ENCODE data around the gene ROBO4.

The ROBO4 gene

DNA sequence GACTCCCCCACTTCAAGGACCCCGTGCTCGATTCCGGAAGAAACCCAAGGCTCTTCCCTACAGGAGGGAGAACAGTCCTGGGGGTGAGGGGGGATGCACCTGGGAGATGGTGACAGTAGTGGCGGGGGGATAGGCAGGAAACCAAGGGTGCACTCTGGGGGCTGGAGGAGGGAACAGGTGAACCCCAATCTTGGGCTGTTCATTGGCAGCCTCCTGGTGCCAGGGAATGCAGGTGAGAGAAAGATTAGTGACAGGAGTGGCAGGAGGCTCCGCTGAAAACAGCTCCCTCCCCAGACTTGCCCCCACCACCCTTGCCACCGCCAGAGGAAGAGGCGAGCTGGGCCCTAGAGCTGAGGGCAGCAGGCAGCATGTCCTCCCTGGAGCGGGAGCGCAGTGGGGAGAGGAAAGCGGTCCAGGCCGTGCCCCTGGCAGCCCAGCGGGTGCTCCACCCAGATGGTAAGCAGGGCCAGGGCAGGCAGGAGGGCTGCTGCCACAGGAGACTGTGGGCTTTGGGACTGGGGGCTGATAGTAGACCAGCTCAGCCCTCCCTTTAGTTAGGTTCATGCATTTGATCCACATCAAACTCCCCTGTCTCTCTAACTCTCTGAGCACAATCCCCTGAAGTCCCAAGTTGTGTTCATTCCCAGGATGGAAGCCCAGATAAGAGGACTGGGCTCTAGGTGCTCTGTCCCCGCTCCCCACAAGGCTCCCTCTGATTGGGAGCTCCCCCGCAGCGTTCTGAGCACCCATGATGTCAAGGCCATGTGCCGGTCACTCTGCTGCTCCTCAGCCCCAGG, 18.0 kb downstream of the ROBO4 start:
- Histone ChIP-seq H3K27ac (ENCODE audit: low read depth, low read length) (no peak overlapping the region), H3K36me3 (ENCODE audit: control insufficient read depth in 1 of 2, insufficient read depth in 2 of 2, low read length in 2 of 2) (no peaks in the 10 kb centered on the region), H3K4me1 (ENCODE audit: control insufficient read depth in 1 of 2, insufficient read depth in 2 of 2, low read length in 2 of 2) (peaks cover 21 to 23% of the 10 kb centered on the region in 2 donors), H3K27me3 (ENCODE audit: control insufficient read depth in 1 of 2, insufficient read depth in 2 of 2, low read length in 2 of 2) (peaks cover 4 to 8% of the 10 kb centered on the region in 2 donors), H3K9ac (ENCODE audit: low read depth in 1 of 2, low read length in 2 of 2) (no peak overlapping the region), H3K4me3 (ENCODE audit: low read depth in 1 of 2, low read length in 2 of 2) (no peak overlapping the region), H3K9me3 (ENCODE audit: control insufficient read depth in 1 of 2, low read length in 2 of 2) (no peaks in the 10 kb centered on the region)

- Histone ChIP-seq H3K27me3 (ENCODE audit: control insufficient read depth in 1 of 2, insufficient read depth in 2 of 2, low read length in 2 of 2) (peaks cover 8 to 11% of the 10 kb centered on the region in 2 donors), H3K9ac (ENCODE audit: low read depth in 1 of 2, low read length in 2 of 2) (no peak overlapping the region), H3K4me1 (ENCODE audit: control insufficient read depth in 1 of 2, insufficient read depth in 2 of 2, low read length in 2 of 2) (peaks cover 21 to 23% of the 10 kb centered on the region in 2 donors), H3K27ac (ENCODE audit: low read depth, low read length) (no peak overlapping the region), H3K9me3 (ENCODE audit: control insufficient read depth in 1 of 2, low read length in 2 of 2) (no peaks in the 10 kb centered on the region), H3K4me3 (ENCODE audit: low read depth in 1 of 2, low read length in 2 of 2) (no peak overlapping the region), H3K36me3 (ENCODE audit: control insufficient read depth in 1 of 2, insufficient read depth in 2 of 2, low read length in 2 of 2) (no peaks in the 10 kb centered on the region)
These were observed 18.7 kb downstream of the ROBO4 start for GRCh38 chr11:124878759-124879492.

GRCh38 chr11:124877910-124878758, 19.5 kb downstream of the ROBO4 start:
- Histone ChIP-seq H3K4me3 (ENCODE audit: low read depth in 1 of 2, low read length in 2 of 2) (peak overlapping the region in 1 of 2 donors; percentile 84), H3K27me3 (ENCODE audit: control insufficient read depth in 1 of 2, insufficient read depth in 2 of 2, low read length in 2 of 2) (peaks cover 14 to 17% of the 10 kb centered on the region in 2 donors), H3K27ac (ENCODE audit: low read depth, low read length) (no peak overlapping the region), H3K9me3 (ENCODE audit: control insufficient read depth in 1 of 2, low read length in 2 of 2) (no peaks in the 10 kb centered on the region), H3K4me1 (ENCODE audit: control insufficient read depth in 1 of 2, insufficient read depth in 2 of 2, low read length in 2 of 2) (peaks cover 21 to 23% of the 10 kb centered on the region in 2 donors), H3K9ac (ENCODE audit: low read depth in 1 of 2, low read length in 2 of 2) (peak overlapping the region in 1 of 2 donors; percentile 71), H3K36me3 (ENCODE audit: control insufficient read depth in 1 of 2, insufficient read depth in 2 of 2, low read length in 2 of 2) (no peaks in the 10 kb centered on the region)

DNA sequence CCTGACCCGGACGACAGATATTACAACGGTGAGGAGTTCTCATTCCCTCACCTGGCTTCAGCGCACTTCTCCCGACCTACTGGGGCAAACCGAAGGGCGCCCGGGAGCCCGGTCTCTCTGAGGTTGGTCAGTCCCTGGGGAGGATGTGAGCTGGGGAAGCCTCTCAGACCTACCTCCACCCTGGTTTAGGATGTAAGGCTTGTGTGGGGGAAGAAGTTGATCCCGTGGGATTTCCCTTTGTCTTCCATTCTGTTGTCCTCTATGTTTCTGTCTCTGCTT, 20.1 kb downstream of the ROBO4 start:
- Histone ChIP-seq H3K4me3 (ENCODE audit: low read depth in 1 of 2, low read length in 2 of 2) (peak overlapping the region in 1 of 2 donors; percentile 84), H3K9ac (ENCODE audit: low read depth in 1 of 2, low read length in 2 of 2) (peak overlapping the region; percentile 71 to 86), H3K4me1 (ENCODE audit: control insufficient read depth in 1 of 2, insufficient read depth in 2 of 2, low read length in 2 of 2) (peaks cover 16 to 18% of the 10 kb centered on the region in 2 donors), H3K36me3 (ENCODE audit: control insufficient read depth in 1 of 2, insufficient read depth in 2 of 2, low read length in 2 of 2) (no peaks in the 10 kb centered on the region), H3K27ac (ENCODE audit: low read depth, low read length) (no peak overlapping the region), H3K27me3 (ENCODE audit: control insufficient read depth in 1 of 2, insufficient read depth in 2 of 2, low read length in 2 of 2) (peaks cover 19 to 23% of the 10 kb centered on the region in 2 donors), H3K9me3 (ENCODE audit: control insufficient read depth in 1 of 2, low read length in 2 of 2) (no peaks in the 10 kb centered on the region)

GRCh38 chr11:124876818-124877630, 20.6 kb downstream of the ROBO4 start:
- peak overlapping the region; percentile 71 to 86 for H3K9ac ChIP-seq (ENCODE audit: low read depth in 1 of 2, low read length in 2 of 2)
- peaks cover 25 to 28% of the 10 kb centered on the region in 2 donors for H3K27me3 ChIP-seq (ENCODE audit: control insufficient read depth in 1 of 2, insufficient read depth in 2 of 2, low read length in 2 of 2)
- peaks cover 11 to 12% of the 10 kb centered on the region in 2 donors for H3K4me1 ChIP-seq (ENCODE audit: control insufficient read depth in 1 of 2, insufficient read depth in 2 of 2, low read length in 2 of 2)
- no peak overlapping the region for H3K27ac ChIP-seq (ENCODE audit: low read depth, low read length)
- H3K36me3 ChIP-seq (ENCODE audit: control insufficient read depth in 1 of 2, insufficient read depth in 2 of 2, low read length in 2 of 2): no peaks in the 10 kb centered on the region
- no peaks in the 10 kb centered on the region for H3K9me3 ChIP-seq (ENCODE audit: control insufficient read depth in 1 of 2, low read length in 2 of 2)
- H3K4me3 ChIP-seq (ENCODE audit: low read depth in 1 of 2, low read length in 2 of 2): peak overlapping the region; percentile 84 to 87

GRCh38 chr11:124875943-124876817, 21.5 kb downstream of the ROBO4 start:
- Histone ChIP-seq H3K27ac (ENCODE audit: low read depth, low read length) (peak overlapping the region; percentile 85), H3K4me3 (ENCODE audit: low read depth in 1 of 2, low read length in 2 of 2) (peak overlapping the region; percentile 84 to 87), H3K27me3 (ENCODE audit: control insufficient read depth in 1 of 2, insufficient read depth in 2 of 2, low read length in 2 of 2) (peaks cover 25 to 37% of the 10 kb centered on the region in 2 donors), H3K9ac (ENCODE audit: low read depth in 1 of 2, low read length in 2 of 2) (peak overlapping the region; percentile 71 to 86), H3K36me3 (ENCODE audit: control insufficient read depth in 1 of 2, insufficient read depth in 2 of 2, low read length in 2 of 2) (no peaks in the 10 kb centered on the region), H3K9me3 (ENCODE audit: control insufficient read depth in 1 of 2, low read length in 2 of 2) (no peaks in the 10 kb centered on the region), H3K4me1 (ENCODE audit: control insufficient read depth in 1 of 2, insufficient read depth in 2 of 2, low read length in 2 of 2) (peaks cover 11 to 12% of the 10 kb centered on the region in 2 donors)

- no peaks in the 10 kb centered on the region for H3K9me3 ChIP-seq (ENCODE audit: control insufficient read depth in 1 of 2, low read length in 2 of 2)
- H3K4me1 ChIP-seq (ENCODE audit: control insufficient read depth in 1 of 2, insufficient read depth in 2 of 2, low read length in 2 of 2): peaks cover 11 to 12% of the 10 kb centered on the region in 2 donors
- no peak overlapping the region for H3K27ac ChIP-seq (ENCODE audit: low read depth, low read length)
- no peak overlapping the region for H3K9ac ChIP-seq (ENCODE audit: low read depth in 1 of 2, low read length in 2 of 2)
- H3K36me3 ChIP-seq (ENCODE audit: control insufficient read depth in 1 of 2, insufficient read depth in 2 of 2, low read length in 2 of 2): no peaks in the 10 kb centered on the region
- peak overlapping the region; percentile 84 to 87 for H3K4me3 ChIP-seq (ENCODE audit: low read depth in 1 of 2, low read length in 2 of 2)
- H3K27me3 ChIP-seq (ENCODE audit: control insufficient read depth in 1 of 2, insufficient read depth in 2 of 2, low read length in 2 of 2): peaks cover 28 to 43% of the 10 kb centered on the region in 2 donors
These were observed 22.3 kb downstream of the ROBO4 start for GRCh38 chr11:124875401-124875800.

DNA sequence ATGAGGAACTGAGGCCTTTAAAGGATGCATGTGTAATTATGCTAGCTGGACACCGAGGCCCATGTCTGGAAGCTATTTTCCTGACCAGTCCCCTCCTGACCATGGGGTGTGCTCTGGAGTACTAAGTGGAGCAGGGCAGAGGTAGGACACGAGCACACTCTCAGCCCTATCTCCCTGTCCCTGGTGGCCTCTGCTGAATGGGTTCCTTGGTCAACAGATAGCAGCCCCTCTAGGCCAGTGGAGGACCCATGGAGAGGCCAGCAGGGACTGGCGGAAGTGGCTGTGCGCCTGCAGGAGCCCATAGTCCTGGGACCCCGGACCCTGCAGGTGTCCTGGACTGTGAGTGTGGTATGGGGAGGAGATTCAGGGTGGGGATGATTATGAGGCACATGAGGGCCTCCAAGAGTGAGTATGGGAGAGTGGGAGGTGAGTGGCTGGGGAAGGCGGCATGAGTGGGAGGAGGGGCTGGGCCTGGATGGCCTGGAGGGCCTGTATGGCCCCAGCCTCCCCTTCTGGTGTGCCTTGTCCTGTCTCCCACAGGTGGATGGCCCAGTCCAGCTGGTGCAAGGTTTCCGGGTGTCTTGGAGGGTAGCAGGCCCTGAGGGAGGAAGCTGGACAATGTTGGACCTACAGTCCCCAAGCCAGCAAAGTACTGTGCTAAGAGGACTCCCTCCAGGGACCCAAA, 23.0 kb downstream of the ROBO4 start:
- Histone ChIP-seq H3K27ac (ENCODE audit: low read depth, low read length) (no peak overlapping the region), H3K4me3 (ENCODE audit: low read depth in 1 of 2, low read length in 2 of 2) (no peak overlapping the region), H3K9ac (ENCODE audit: low read depth in 1 of 2, low read length in 2 of 2) (no peak overlapping the region), H3K4me1 (ENCODE audit: control insufficient read depth in 1 of 2, insufficient read depth in 2 of 2, low read length in 2 of 2) (peaks cover 11 to 12% of the 10 kb centered on the region in 2 donors), H3K36me3 (ENCODE audit: control insufficient read depth in 1 of 2, insufficient read depth in 2 of 2, low read length in 2 of 2) (no peaks in the 10 kb centered on the region), H3K27me3 (ENCODE audit: control insufficient read depth in 1 of 2, insufficient read depth in 2 of 2, low read length in 2 of 2) (peaks cover 35 to 50% of the 10 kb centered on the region in 2 donors), H3K9me3 (ENCODE audit: control insufficient read depth in 1 of 2, low read length in 2 of 2) (no peaks in the 10 kb centered on the region)
